Astrocyte (in vitro differentiated cells and primary cell): ENCODE measurements around the gene ERAL1. TPM values are rescaled to one million over a fixed set of nuclear protein-coding genes. Genes with fewer than 3 reads are reported as not detected.

Experiments used
- DNase-seq: peaks from one replicate; pipeline ENCODE4 v3.0.0-alpha.2; 2010; ENCODE audit warnings: low read depth
- FAIRE-seq: peaks from 2 replicates; lab custom pipeline; 2011; peaks lifted over from hg19 to GRCh38; lab: Jason Lieb, UNC
- H2AFZ ChIP-seq: 2 replicates; pipeline ENCODE4 v1.6.0; 2012; ENCODE audit warnings: low read depth, low read length, inconsistent platforms
- H3K27ac ChIP-seq: 2 replicates; pipeline ENCODE4 v1.5.1; 2011; ENCODE audit warnings: low read depth, low read length, inconsistent platforms
- H3K27me3 ChIP-seq: 2 replicates; pipeline ENCODE4 v1.6.0; 2011; ENCODE audit warnings: low read length, inconsistent platforms; ENCODE audit not compliant: insufficient read depth
- H3K36me3 ChIP-seq: 2 replicates; pipeline ENCODE4 v1.5.1; 2011; ENCODE audit warnings: low read length, inconsistent platforms; ENCODE audit not compliant: insufficient read depth
- H3K4me1 ChIP-seq: 2 replicates; pipeline ENCODE4 v1.5.1; 2011; ENCODE audit warnings: low read length, inconsistent platforms; ENCODE audit not compliant: insufficient read depth
- H3K4me2 ChIP-seq: 2 replicates; pipeline ENCODE4 v1.6.0; 2012; ENCODE audit warnings: low read length, inconsistent platforms
- H3K4me3 ChIP-seq: 2 replicates; pipeline ENCODE4 v1.5.1; 2011; ENCODE audit warnings: low read depth, mild to moderate bottlenecking, low read length, inconsistent platforms; ENCODE audit not compliant: insufficient read depth
- H3K79me2 ChIP-seq: 2 replicates; pipeline ENCODE4 v1.6.0; 2012; ENCODE audit warnings: mild to moderate bottlenecking, low read length, inconsistent platforms; ENCODE audit not compliant: insufficient read depth
- H3K9ac ChIP-seq: 2 replicates; pipeline ENCODE4 v1.6.0; 2012; ENCODE audit warnings: mild to moderate bottlenecking, low read length, inconsistent platforms
- H3K9me3 ChIP-seq: 2 replicates; pipeline ENCODE4 v1.5.1; 2012; ENCODE audit warnings: low read depth, mild to moderate bottlenecking, low read length, inconsistent platforms; ENCODE audit not compliant: insufficient read depth
- H4K20me1 ChIP-seq: 2 replicates; pipeline ENCODE4 v1.6.0; 2012; ENCODE audit warnings: low read length, inconsistent platforms; ENCODE audit not compliant: insufficient read depth
- H3K27ac Mint-ChIP-seq: one replicate; pipeline ENCODE4 v1.8.0; 2021; ENCODE audit warnings: mild to moderate bottlenecking, mixed read lengths; ENCODE audit not compliant: unreplicated experiment
- H3K27me3 Mint-ChIP-seq: one replicate; pipeline ENCODE4 v1.8.0; 2021; ENCODE audit warnings: low read depth, mixed read lengths; ENCODE audit not compliant: unreplicated experiment
- H3K36me3 Mint-ChIP-seq: one replicate; pipeline ENCODE4 v1.8.0; 2021; ENCODE audit warnings: low read depth, mixed read lengths; ENCODE audit not compliant: unreplicated experiment
- H3K4me1 Mint-ChIP-seq: one replicate; pipeline ENCODE4 v1.8.0; 2021; ENCODE audit warnings: low read depth, mixed read lengths; ENCODE audit not compliant: unreplicated experiment
- H3K4me3 Mint-ChIP-seq: one replicate; pipeline ENCODE4 v1.8.0; 2021; ENCODE audit warnings: mild to moderate bottlenecking, moderate library complexity, mixed read lengths; ENCODE audit not compliant: unreplicated experiment
- H3K9me3 Mint-ChIP-seq: one replicate; pipeline ENCODE4 v1.8.0; 2021; ENCODE audit warnings: mild to moderate bottlenecking, mixed read lengths; ENCODE audit not compliant: unreplicated experiment
- EZH2 ChIP-seq: IDR thresholded peaks from 2 replicates; pipeline ENCODE4 v1.6.1; 2012; ENCODE audit warnings: mild to moderate bottlenecking, low read length, inconsistent platforms; ENCODE audit not compliant: insufficient read depth
- total RNA-seq: library from RNA; stranded (reverse); gene quantifications from 2 replicates; pipeline ENCODE4 v1.2.1, GENCODE V29; 2021
- TF ChIP-seq, protein P1 (sequence below): IDR thresholded peaks from 2 replicates; pipeline ENCODE4 v1.5.1; 2011; ENCODE audit warnings: low read depth, mild to moderate bottlenecking, inconsistent platforms, low read length, moderate library complexity; ENCODE audit not compliant: insufficient read depth

The ERAL1 gene
- total RNA-seq, 1 donor from 2014 or later = 38.4 TPM

DNA sequence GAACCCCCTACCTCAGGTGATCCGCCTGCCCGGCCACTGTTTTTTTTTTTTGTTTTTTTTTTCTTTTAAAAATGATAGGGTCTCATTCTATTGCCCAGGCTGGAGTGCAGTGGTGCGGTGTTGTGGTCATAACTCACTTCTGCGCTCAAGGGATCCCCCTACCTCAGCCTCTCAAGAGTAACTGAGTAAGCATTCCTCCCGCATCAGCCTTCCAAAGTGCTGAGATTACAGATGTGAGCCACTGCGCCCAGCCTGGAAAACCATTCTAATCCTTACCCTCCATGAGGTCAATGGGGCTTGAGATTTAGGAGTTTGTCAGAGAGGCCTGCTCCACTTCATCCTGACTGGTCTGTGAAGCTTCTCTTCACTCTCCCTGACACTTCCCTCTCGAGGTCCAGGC lies 12.5 kb downstream of the ERAL1 start:
- no peak overlapping the region for H3K27ac ChIP-seq
- no peaks in the 10 kb centered on the region for H3K4me1 ChIP-seq
- no peaks in the 10 kb centered on the region for H3K9me3 ChIP-seq
- Mint-ChIP-seq H3K4me3 (no peak overlapping the region), H3K4me1 (peaks cover 3% of the 10 kb centered on the region), H3K9me3 (no peaks in the 10 kb centered on the region), H3K36me3 (peaks cover 6% of the 10 kb centered on the region), H3K27ac (no peak overlapping the region), H3K27me3 (peaks cover 9% of the 10 kb centered on the region)
- FAIRE-seq (no peak), DNase-seq (no peak)
- no peaks in the 10 kb centered on the region for H4K20me1 ChIP-seq
- no peak overlapping the region for H3K9ac ChIP-seq
- no peaks in the 10 kb centered on the region for H3K79me2 ChIP-seq
- no peaks in the 10 kb centered on the region for H3K27me3 ChIP-seq
- TF ChIP-seq, protein P1, sequence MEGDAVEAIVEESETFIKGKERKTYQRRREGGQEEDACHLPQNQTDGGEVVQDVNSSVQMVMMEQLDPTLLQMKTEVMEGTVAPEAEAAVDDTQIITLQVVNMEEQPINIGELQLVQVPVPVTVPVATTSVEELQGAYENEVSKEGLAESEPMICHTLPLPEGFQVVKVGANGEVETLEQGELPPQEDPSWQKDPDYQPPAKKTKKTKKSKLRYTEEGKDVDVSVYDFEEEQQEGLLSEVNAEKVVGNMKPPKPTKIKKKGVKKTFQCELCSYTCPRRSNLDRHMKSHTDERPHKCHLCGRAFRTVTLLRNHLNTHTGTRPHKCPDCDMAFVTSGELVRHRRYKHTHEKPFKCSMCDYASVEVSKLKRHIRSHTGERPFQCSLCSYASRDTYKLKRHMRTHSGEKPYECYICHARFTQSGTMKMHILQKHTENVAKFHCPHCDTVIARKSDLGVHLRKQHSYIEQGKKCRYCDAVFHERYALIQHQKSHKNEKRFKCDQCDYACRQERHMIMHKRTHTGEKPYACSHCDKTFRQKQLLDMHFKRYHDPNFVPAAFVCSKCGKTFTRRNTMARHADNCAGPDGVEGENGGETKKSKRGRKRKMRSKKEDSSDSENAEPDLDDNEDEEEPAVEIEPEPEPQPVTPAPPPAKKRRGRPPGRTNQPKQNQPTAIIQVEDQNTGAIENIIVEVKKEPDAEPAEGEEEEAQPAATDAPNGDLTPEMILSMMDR = no peak
- no peak for TF ChIP-seq EZH2
- no peak overlapping the region for H3K4me2 ChIP-seq
- H3K36me3 ChIP-seq = no peaks in the 10 kb centered on the region
- no peak overlapping the region for H2AFZ ChIP-seq
- H3K4me3 ChIP-seq = no peak overlapping the region

DNA sequence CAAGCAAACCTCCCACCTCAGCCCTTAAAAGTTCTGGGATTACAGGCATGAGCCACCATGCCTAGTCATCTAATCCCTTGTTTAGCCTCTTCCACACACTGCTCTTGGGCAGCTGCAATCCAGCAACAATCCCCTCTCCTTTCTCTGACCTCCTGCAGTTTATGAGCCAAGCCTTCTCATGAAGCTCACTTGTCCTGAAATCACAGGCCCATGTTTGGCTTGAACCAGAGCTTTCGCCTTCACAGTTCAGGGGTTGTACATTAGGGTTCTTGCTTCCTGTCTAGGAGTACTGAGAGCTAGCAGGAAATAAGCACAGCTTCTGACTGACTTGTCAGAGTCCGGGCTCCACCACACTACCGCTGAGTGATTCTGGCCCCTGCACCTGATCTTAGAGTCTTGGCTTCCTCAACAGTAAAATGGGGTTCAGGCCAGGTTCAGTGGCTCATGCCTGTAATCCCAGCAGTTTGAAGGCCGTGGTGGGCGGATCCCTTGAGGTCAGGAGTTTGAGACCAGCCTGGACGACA lies 16.3 kb downstream of the ERAL1 start:
- H3K9me3 Mint-ChIP-seq = no peaks in the 10 kb centered on the region
- Histone ChIP-seq H3K9ac (no peak overlapping the region), H3K36me3 (no peaks in the 10 kb centered on the region), H3K9me3 (no peaks in the 10 kb centered on the region), H3K4me2 (no peak overlapping the region), H2AFZ (no peak overlapping the region), H3K27me3 (no peaks in the 10 kb centered on the region), H3K4me1 (no peaks in the 10 kb centered on the region), H3K4me3 (no peak overlapping the region), H4K20me1 (no peaks in the 10 kb centered on the region), H3K79me2 (no peaks in the 10 kb centered on the region), H3K27ac (no peak overlapping the region)
- no peak for TF ChIP-seq EZH2
- TF ChIP-seq, protein P1 = no peak
- H3K27ac Mint-ChIP-seq = no peak overlapping the region
- no peaks in the 10 kb centered on the region for H3K36me3 Mint-ChIP-seq
- no peaks in the 10 kb centered on the region for H3K4me1 Mint-ChIP-seq
- H3K27me3 Mint-ChIP-seq = peaks cover 11% of the 10 kb centered on the region
- FAIRE-seq = no peak
- no peak overlapping the region for H3K4me3 Mint-ChIP-seq
- no peak for DNase-seq

DNA sequence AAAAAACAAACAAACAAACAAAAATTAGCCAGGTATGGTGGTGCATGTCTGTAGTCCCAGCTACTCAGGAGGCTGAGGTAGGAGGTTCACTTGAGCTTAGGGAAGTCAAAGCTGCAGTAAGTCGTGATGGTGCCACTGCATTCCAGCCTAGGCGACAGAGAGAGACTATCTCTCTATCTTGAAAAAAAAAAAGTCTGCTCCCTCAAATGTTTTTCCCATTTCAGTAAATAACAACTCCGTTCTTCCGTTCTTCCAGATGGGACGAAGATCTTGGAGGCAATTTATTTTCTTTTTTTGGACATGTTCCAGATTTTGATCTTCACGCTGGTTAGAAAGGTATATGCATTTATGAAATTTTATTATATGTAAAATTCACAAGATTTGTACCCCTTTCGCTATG lies 19.0 kb downstream of the ERAL1 start:
- no peak overlapping the region for H2AFZ ChIP-seq
- H3K4me3 ChIP-seq = no peak overlapping the region
- H3K27ac Mint-ChIP-seq = no peak overlapping the region
- H3K4me1 ChIP-seq = no peaks in the 10 kb centered on the region
- no peaks in the 10 kb centered on the region for H3K9me3 Mint-ChIP-seq
- DNase-seq (no peak), FAIRE-seq (no peak)
- no peak overlapping the region for H3K9ac ChIP-seq
- no peak overlapping the region for H3K4me3 Mint-ChIP-seq
- H3K27ac ChIP-seq = no peak overlapping the region
- H3K4me1 Mint-ChIP-seq = peaks cover 2% of the 10 kb centered on the region
- H3K4me2 ChIP-seq = no peak overlapping the region
- no peaks in the 10 kb centered on the region for H3K27me3 ChIP-seq
- peaks cover 7% of the 10 kb centered on the region for H3K27me3 Mint-ChIP-seq
- no peaks in the 10 kb centered on the region for H4K20me1 ChIP-seq
- no peaks in the 10 kb centered on the region for H3K9me3 ChIP-seq
- no peaks in the 10 kb centered on the region for H3K36me3 ChIP-seq
- H3K79me2 ChIP-seq = no peaks in the 10 kb centered on the region
- peaks cover 7% of the 10 kb centered on the region for H3K36me3 Mint-ChIP-seq
- TF ChIP-seq EZH2 = no peak
- TF ChIP-seq, protein P1 = no peak
